ENCODE data around the gene PACRG.

- no peak for TF ChIP-seq CTCF (IDR thresholded peaks at IDR 0.05; ENCODE audit: extremely low read depth in 1 of 2, insufficient read depth in 1 of 2, low read depth in 1 of 2, low read length in 2 of 2)
- TF ChIP-seq FOS (IDR thresholded peaks at IDR 0.05; ENCODE audit: borderline replicate concordance, insufficient read depth, low read length): no peak
- TF ChIP-seq POLR2AphosphoS5 (IDR thresholded peaks at IDR 0.05; ENCODE audit: insufficient read depth, low read depth, low read length): no peak
- TF ChIP-seq POLR2A (IDR thresholded peaks at IDR 0.05; ENCODE audit: low read depth, low read length): no peak
- no peak for TF ChIP-seq EZH2 (IDR thresholded peaks at IDR 0.05; ENCODE audit: borderline replicate concordance, low read depth, low read length, severe bottlenecking)
- TF ChIP-seq MAX (IDR thresholded peaks at IDR 0.05; ENCODE audit: insufficient read depth, insufficient read length): no peak
These were observed 404.4 kb downstream of the PACRG start for GRCh38 chr6:163132050-163132750.
